ENCODE results near the gene EPB41L4A.
"Not testable (repeated sequence)": the region's sequence is repeated elsewhere in the genome, so short reads cannot be mapped to it uniquely, and the experiment has no call there.

EPB41L4A gene

DNA sequence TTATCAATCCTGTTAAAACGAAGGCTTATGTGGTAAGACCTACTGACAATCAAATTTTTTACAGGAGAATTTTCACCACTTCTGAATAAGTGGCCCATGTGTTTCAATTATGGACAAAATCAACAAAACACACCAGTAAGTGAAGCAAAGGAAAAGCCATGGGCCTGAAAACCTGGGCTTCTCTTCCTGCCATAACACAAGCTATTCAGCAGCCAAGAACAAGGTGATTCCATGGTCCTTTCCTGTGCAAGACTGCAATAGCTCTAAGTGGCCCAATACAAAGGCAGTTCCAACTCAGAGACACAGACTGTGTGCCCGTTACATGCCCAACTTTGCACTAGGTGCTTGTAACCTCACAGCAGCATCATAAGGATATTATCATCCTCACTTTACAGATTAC lies 168.5 kb downstream of the EPB41L4A start:
- DNase-seq: no peak

DNA sequence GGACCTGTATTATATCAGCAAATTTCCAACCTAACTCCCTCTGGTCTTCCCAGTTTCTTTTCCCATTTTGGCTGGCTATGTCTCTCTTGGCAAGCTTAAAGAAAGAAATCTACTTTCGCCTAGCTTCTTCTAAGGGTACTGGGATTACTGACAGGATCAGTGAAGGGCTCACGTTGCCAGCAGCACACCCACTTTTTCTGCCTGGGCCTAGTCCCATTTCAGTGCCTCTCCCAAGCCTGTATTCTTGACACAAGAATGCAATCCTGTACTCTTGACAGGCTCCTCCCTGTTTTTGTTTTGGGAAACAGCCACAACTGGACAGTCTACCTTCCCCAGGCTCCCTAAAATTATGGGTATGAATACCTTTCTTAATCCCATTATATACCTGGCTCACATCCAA lies 170.5 kb downstream of the EPB41L4A start:
- no peak for DNase-seq

DNA sequence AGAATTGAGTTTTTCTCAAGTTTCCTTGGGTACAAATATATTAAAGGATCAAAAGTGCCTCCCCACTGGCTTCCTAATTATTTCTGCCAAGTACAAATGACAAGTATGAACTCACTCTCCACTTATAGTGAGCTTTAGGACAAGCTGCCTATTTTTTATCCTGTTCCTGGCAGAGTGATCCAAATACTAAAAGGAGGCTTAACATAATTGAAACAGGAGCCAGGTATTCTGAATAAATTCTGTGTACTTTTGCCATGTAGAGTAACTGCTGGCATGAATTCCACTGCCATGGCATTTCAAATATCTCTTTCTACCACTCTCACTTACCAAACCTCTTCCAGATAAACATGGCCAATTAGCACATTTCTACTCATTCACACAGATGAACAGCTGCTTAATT lies 171.1 kb downstream of the EPB41L4A start:
- no peak for DNase-seq

DNA sequence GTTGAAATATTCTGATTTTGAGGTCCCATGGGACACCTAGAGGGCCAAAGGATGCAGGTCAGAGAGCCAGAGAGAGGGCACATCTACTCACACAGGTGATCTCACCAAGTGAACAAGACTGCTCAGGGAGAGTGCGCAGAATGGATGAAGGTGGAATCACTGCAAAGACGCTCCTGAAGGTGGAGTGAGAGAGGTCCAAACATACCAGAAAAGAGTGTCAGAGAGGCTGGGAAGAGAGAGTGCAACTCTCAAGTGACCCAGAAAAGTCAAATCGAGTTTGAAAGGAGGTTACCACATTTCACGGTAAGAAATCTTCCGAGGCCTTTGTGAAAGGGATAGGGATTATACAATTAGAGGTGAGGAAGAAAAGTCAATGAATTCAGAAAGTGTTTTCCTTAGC lies 173.4 kb downstream of the EPB41L4A start:
- no peak for DNase-seq

DNA sequence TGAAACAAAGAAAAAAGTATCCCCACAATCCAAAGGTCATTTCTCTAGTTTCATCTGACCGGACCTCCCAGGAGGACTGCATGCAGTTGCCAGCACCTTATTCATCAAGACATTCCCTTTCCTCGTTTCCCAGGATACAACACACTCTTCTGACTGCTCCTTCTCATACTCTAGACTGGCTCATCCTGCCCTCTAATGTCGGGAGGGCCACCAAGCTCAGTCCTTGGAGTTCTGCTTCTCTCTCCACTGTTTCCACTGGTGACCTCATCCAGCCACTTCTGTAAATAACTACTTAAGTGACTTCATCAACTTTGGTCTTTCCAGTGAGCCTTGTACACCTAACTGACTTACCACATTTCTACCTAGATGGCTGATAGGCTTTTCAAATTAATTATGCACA lies 179.1 kb downstream of the EPB41L4A start:
- no peak for DNase-seq

DNA sequence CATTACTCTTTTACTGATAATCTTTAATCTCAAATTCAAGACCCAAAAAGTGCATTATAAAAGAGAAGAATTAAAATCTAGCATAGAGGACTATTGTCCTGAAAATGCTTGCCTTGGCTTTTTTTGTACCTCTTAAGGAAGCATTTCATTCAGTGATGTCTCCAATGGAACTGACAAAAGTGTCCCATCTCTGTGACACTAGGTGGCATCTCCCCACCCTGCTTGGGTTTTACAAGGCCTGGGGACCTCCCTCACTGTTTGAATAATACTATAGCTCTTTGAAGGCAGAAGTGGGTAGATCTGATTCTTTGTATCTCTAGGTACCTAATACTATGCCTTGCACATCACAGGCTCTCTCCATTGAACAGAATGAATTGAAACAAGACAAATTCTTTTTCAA lies 180.6 kb downstream of the EPB41L4A start:
- peak in 1 of 2 experiments; percentile 9 for DNase-seq

DNA sequence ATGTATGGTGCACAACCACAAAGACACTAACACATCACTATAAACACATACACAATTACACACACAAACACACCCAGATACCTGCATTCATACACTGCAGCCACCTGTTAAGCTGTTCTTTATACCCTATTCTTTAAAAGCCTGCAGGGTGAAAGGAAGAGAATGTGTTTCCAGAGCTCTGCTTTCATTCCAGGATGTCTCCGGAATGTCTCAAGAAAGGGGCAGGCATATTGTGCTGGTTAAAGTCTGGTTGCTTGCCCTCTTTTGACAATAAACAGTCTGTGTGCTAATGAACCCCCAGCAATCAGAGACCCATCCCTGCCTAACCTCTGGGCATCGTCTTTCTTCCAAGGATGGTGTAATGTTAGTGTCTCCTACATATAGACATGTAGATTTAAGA lies 181.6 kb downstream of the EPB41L4A start:
- DNase-seq: no peak

DNA sequence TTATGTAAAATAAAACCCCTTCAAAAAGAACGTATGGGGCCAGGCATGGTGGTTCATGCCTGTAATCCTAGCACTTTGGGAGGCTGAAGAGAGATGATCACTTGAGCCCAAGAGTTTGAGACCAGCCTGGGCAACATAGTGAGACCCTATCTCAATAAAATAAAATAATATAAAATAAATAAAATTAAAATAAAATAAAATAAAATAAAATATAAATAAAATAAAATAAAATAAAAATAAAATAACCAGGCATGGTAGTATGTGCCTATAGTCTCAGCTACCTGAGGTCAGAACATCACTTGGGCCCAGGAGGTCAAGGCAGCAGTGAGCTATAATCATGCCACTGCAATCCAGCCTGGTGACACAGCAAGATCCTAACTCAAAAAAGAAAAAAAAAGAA lies 185.1 kb downstream of the EPB41L4A start:
- no peak for DNase-seq

DNA sequence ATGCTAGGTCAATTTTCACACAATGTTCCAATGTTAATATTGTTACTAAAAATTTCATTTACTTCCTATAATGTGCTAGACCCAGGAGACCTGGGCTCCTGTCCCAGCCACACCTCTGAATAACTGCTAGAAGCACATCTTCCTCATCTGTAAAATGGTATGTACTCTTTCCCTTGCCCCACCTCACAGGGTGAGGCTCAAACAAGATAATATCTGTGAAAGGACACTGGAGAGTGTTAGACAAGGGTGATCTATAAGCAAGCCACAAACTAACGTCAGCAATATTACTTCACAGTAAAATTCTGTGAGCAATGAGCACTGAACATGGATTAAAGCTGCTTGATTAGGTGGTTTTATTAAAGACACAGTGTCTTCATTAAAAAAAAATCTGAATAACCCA lies 186.4 kb downstream of the EPB41L4A start:
- DNase-seq: no peak

DNA sequence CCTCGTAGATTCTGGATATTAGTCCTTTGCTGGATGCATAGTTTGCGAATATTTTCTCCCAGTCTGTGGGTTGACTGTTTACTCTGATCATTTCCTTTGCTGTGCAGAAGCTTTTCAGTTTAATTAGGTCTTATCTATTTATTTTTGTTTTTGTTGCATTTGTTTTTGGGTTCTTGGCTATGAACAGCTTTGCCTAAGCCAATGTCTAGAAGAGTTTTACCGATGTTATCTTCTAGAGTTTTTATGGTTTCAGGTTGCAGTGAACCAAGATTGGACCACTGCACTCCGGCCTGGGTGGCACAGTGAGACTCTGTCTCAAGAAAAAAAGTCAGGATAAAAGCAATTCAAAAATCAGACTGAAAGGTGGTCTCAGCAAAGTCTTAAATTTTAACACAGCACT lies 188.5 kb downstream of the EPB41L4A start:
- no peak for DNase-seq

DNA sequence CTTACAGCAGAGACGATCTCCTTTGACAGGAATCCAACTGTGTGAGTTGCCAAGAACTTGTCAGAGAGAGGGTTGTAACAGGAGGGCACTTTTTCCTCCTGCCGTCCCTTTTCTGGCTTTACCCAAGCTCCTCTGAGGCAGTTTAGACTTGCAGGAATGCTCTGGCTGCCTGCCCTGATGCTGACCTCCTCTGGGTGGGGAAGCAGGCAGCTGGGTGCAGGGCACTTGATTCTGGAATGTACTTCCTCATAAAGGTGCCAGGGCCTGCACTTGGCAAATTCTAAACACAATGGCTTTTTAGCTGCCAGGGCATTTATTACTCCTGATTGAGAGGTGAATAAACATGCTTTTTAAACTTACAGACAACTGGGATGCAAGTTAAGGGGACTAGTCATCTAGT lies 190.4 kb downstream of the EPB41L4A start:
- DNase-seq: no peak

DNA sequence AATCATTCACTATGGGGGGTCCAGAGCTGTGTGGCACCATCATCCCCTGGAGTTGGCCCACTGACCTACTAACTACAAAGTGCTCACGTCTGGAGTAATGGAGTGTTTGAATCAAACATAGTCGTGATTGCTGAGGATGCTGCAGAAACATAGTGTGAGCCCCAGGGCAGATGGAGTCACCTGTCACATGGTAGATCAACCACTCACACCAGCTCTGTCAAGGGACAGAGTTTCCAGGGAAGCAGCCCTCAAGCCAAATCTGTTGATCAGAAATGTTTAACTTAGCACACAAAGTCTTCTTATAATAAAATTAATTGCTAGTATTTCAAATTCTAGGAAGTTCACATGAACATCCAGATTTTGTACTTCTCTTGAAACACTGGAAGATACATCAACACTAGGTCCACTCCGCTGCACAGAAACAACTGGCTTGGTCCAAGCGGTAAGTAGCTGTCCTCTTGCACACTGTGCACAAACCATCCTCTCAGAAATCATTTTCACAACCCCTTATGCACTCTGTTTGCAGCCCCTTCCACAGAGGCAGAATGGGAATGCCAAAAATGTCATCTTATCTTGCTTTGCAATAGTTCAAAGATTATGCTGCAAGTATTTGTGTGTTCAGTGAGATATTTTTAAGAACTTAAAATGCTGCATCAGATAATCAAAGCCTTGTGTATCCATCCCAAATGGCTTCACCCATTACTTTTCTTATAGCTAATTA lies 191.0 kb downstream of the EPB41L4A start:
- DNase-seq: no peak

DNA sequence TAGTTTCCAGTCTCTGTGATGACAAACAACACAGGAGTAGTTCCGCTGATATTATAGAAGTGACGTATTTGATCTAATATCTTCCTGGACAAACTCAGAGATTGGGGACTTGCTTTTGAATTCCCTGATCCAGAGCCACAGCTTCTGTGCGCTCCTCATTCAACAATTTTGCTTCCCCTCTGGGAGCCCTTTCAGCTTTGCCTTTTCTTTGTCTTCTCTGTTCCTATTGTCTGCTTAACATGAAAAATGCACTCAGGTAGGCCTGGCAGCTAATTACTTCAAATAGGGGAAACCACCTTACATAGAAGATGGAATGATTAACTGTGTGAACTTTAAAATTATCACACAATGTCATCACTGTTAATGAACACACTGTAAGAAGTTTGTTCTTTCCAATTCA lies 192.9 kb downstream of the EPB41L4A start:
- no peak for DNase-seq

DNA sequence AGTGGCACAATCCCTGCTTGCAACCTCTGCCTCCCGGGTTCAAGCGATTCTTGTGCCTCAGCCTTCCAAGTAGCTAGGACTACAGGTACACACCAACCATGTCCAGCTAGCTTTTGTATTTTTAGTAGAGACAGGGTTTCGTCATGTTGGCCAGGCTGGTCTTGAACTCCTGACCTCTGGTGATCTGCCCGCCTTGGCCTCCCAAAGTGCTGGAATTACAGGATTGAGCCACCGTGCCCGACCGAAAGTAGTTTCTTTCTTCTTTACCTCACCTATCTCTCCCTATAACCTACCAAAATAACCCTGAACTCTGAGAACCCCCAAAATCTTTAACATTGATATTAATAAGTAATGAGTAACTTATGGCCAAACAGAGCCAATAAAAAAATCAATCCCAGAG lies 196.1 kb downstream of the EPB41L4A start:
- not testable (repeated sequence) for DNase-seq

DNA sequence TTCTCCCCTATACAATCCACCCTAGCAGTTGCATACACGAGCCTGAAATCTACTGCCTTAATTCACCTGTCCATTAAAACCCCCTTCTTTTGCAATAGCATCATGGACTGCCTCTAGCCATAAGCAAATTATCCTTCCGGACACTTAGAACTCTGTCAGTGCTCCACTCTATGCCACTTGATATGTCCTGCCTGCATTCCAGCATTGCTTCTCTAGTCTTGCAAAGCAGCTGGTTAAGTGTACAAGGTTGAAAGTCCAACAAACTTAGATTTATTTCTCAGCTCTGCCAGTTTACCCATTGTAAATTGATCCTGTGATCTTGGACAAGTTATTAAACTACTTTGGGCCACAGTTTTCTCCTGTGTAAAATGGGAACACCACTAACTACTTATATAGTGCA lies 197.9 kb downstream of the EPB41L4A start:
- no peak for DNase-seq

DNA sequence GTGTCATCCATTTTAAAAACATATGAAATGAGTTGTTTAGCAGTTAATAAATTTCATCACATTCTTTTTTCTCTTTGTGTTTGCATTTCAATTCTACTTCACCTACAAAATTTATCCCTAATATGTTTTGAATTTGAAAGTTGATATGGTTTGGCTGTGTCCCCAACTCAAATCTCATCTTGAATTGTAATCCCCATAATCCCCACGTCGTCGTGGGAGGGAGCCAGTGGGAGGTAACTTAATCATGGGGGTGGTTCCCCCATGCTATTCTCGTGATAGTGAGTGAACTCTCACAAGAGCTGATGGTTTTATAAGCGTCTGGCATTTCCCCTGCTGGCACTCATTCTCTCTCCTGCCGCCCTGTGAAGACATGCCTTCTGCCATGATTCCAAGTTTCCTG lies 200.1 kb downstream of the EPB41L4A start:
- no peak for DNase-seq

DNA sequence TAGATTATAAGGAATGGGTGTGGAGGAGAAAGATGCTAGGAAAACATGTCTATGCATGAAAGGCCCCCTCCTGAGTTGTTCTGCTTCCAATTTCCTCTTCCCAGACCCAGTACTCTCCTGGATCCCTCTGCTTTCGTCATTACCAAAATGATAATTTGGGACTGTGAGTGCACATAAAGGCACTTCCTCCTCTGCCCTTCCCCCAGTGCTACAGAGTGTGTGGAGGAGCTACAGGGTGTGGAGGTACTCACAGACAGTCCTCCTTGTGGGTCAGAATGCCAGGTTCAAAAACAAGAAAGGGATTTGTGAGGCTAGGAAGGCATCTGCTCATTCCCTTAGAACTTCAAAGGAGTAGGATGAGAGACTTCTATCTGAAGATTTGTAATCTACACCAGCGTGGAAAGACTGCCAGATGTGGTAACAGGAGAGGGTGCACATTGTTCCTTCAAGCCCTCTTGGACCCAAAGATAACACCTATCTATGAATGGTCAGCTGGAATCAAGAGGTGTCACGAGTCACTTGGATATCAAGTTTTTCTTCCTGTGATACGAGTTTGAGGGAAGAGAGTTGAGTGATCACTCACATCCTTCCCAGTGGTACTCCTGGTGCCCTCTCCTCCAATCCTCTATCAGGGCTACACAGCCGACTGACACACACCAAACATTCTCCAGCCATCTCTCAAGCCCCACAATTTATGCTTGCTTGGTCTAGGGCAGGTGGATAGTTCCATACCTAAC lies 201.1 kb downstream of the EPB41L4A start:
- DNase-seq: no peak

DNA sequence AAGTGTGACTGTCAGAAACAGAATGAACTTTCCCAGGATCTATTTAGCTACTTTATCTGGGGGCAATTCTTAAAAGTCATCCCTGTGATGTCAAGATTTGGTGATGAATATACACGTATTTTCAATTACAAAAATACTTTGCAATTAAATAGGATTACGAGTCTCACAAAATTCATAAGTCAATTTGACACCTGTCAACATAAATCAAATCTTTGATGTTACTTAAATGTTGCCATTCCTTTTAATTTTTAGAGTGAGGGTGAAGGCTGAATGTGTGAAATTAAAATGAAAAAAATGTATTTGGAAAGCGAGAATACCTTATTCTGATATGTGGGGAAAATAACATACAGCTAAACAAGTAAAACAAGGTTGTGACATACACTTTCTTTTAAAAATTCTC lies 202.9 kb downstream of the EPB41L4A start:
- no peak for DNase-seq

DNA sequence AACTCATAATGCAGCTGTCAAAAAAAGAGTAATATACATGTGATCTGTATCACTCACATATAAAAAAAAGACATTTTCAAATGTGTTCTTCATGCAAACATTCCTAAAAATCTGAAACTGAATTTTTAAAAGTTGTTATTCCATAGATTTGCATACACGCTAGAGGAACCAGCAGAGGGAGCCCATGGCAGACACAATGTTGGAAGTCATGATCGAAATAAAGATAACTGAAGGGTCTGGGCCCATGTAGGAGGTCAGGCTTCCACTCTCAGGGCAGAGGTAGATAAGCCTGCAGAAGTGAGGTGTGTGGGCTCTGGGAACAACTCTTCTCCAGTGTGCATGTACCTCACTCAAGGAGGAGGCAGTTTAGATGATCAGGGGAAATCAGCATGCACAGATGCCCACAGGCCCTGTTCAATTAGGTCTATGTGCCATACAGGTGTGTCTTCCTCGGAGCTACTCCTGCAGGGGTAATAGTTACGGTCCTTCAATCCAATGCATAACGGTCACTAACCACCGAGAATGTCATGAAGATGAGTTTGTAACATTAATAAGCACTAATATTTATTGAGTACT lies 208.6 kb downstream of the EPB41L4A start:
- peak; percentile 25 to 47 for DNase-seq

DNA sequence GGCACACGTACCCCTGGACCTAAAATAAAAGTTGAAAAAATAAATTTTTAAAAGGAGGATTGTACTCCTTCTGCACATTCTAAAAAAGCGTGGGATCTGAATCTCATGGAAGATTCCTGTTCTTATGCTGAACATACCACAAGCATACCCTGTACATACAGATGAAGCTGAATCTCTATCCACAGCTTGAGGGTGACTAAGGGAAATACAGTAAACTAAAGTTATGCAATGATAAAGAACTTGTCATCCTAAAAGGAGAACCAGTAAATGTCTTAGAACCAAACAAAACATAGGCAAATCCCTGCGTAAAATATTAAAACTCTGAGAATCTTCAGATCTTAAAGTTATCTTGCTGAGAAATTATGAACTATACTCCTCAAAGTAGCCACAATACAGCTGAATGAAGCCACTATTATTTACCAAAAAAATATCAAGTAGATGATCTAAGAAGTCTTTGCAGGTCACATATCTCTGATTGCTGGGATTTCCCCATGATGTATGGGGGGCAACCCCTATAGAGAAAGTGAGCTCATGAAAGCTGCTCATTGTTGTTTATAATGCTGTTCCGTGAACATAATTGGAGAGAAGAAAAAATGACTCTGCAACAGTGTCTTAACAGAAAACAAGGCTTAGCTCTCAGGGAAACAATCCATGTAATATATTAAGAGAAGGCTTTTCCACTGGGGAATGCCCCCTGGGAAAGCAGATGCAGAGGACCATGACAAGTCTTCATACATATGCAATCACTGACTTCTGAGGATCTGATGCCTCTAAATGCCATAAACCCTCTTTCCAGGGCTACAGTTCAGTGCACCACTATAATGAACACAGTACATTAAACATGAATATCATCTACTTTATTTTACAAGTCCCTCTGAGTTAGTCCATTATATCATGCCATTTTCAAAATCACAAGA lies 210.1 kb downstream of the EPB41L4A start:
- DNase-seq: no peak

DNA sequence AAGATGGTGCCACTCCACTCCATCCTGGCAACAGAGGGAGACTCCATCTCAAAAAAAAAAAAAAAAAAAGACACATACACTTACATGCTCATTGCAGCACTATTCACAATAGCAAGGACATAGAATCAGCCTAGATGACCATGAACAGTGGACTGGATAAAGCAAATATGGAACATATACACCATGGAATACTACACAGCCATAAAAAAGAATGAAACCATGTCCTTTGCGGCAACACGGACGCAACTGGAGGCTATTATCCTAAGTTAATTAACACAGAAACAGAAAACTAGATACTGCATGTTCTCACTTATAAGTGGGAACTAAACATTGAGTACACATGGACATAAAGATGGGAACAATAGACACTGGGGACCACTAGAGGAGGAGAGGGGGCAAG lies 210.9 kb downstream of the EPB41L4A start:
- DNase-seq: not testable (repeated sequence)

DNA sequence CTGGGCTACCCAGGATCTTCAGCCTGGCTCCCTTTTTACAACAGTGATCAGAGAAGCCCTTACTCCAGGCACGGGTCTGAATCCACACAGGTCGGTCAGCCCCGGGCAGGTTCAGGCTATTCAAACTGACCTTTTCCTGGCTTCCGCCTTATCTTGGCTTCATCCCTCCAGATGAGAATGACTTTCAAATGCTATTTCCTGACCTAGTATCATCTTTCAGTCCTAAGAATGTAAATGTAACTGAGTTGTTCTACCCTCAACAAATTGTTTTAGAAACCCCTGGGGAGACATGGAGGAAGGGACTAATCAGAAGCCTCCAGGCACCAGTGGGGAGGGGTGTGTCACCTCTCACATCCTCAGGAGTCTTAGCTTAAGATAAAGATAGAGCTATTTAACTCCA lies 213.2 kb downstream of the EPB41L4A start:
- DNase-seq: no peak

DNA sequence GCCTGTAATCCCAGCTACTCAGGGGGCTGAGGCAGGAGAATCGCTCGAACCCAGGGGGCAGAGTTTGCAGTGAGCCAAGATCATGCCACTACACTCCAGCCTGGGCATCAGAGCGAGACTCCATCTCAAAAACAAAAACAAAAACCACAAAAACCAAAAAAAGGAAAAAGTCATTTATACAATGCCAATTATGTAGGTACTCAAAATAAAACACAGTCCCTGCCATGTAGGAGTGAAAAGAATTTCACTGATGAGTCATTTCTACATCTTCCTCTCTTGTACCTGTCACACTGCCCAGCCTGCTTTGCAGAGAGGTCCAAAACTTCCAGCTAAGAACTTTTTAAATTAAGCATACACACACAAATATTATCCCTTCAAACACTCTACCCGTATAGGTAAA lies 215.8 kb downstream of the EPB41L4A start:
- no peak for DNase-seq
